ENCODE measurements around the gene ZSCAN21.

Gene ZSCAN21

GRCh38 chr7:100101016-100101862 is 51.7 kb downstream of the ZSCAN21 start, which contains the start of the genes AP4M1 and MCM7:
AP4M1 (plus strand) TSS chr7:100101643; CDS start chr7:100101715, 72 bp downstream.
MCM7 (minus strand) TSS chr7:100101397; CDS start chr7:100101294, 103 bp downstream.
- peak; percentile 99 for DNase-seq

GRCh38 chr7:100102950-100103840 is 53.6 kb downstream of the ZSCAN21 start:
- no peak for DNase-seq

GRCh38 chr7:100105534-100105933 is 56.0 kb downstream of the ZSCAN21 start:
- no peak for DNase-seq

GRCh38 chr7:100106633-100107032 is 57.1 kb downstream of the ZSCAN21 start:
- no peak for DNase-seq

- DNase-seq: no peak
Measured at GRCh38 chr7:100107125-100107737, 57.7 kb downstream of the ZSCAN21 start.

- DNase-seq: no peak
Measured at GRCh38 chr7:100107890-100108289, 58.3 kb downstream of the ZSCAN21 start.

- DNase-seq: no peak
Measured at GRCh38 chr7:100109521-100110163, 60.1 kb downstream of the ZSCAN21 start.

GRCh38 chr7:100111156-100111555 is 61.6 kb downstream of the ZSCAN21 start:
- DNase-seq: no peak

GRCh38 chr7:100111914-100112313 is 62.3 kb downstream of the ZSCAN21 start:
- DNase-seq: no peak

Data from NCI-H2171 treated with DMSO at 0.1 percent for 48 hours (cell line).